GM21576 (cell line): ENCODE results near the gene FRMPD1.
A peak's percentile ranks its signal among the peaks of the same experiment; 100 is the strongest.
"Not testable (repeated sequence)": the region's sequence is repeated elsewhere in the genome, so short reads cannot be mapped to it uniquely, and the experiment has no call there.

Source experiments
- ATAC-seq: cut with Tn5 transposase; IDR thresholded peaks from one replicate; pipeline ENCODE4 v1.9.1; 2021; ENCODE audit warnings: mild to moderate bottlenecking, moderate library complexity; ENCODE audit not compliant: unreplicated experiment

The FRMPD1 gene

GRCh38 chr9:37650873-37651768, at the start of gene FRMPD1:
FRMPD1 (plus strand) TSS chr9:37650954; CDS start chr9:37692642, 41,688 bp downstream.
- ATAC-seq = peak; percentile 83

- not testable (repeated sequence) for ATAC-seq
These were observed 48.7 kb upstream of the FRMPD1 start for GRCh38 chr9:37602061-37602460.

GRCh38 chr9:37602817-37603216, 47.9 kb upstream of the FRMPD1 start:
- no peak for ATAC-seq

- ATAC-seq = no peak
These were observed 46.5 kb upstream of the FRMPD1 start for GRCh38 chr9:37604296-37604695.

- ATAC-seq = no peak
These were observed 42.5 kb upstream of the FRMPD1 start for GRCh38 chr9:37608250-37608649.

- ATAC-seq = no peak
These were observed 40.9 kb upstream of the FRMPD1 start for GRCh38 chr9:37609735-37610397.

GRCh38 chr9:37611014-37611413, 39.7 kb upstream of the FRMPD1 start:
- no peak for ATAC-seq

GRCh38 chr9:37611961-37612360, 38.8 kb upstream of the FRMPD1 start:
- no peak for ATAC-seq

- no peak for ATAC-seq
These were observed 33.6 kb upstream of the FRMPD1 start for GRCh38 chr9:37617161-37617560.

- ATAC-seq = no peak
These were observed 32.9 kb upstream of the FRMPD1 start for GRCh38 chr9:37617832-37618231.

- no peak for ATAC-seq
These were observed 31.9 kb upstream of the FRMPD1 start for GRCh38 chr9:37618817-37619216.

GRCh38 chr9:37619806-37620205, 30.9 kb upstream of the FRMPD1 start:
- ATAC-seq = no peak

GRCh38 chr9:37620396-37620795, 30.4 kb upstream of the FRMPD1 start:
- no peak for ATAC-seq

GRCh38 chr9:37621273-37622121, 29.3 kb upstream of the FRMPD1 start:
- ATAC-seq = no peak

- ATAC-seq = no peak
These were observed 28.3 kb upstream of the FRMPD1 start for GRCh38 chr9:37622462-37622861.

- no peak for ATAC-seq
These were observed 27.5 kb upstream of the FRMPD1 start for GRCh38 chr9:37623267-37623666.

- ATAC-seq = no peak
These were observed 26.7 kb upstream of the FRMPD1 start for GRCh38 chr9:37624073-37624472.

GRCh38 chr9:37625036-37625757, 25.6 kb upstream of the FRMPD1 start:
- ATAC-seq = no peak

- ATAC-seq = no peak
These were observed 25.0 kb upstream of the FRMPD1 start for GRCh38 chr9:37625758-37626147.

- ATAC-seq = no peak
These were observed 24.0 kb upstream of the FRMPD1 start for GRCh38 chr9:37626708-37627292.
